GM21619 (cell line): ENCODE measurements around the gene GOLGA8J.
"Not testable (repeated sequence)": the region's sequence is repeated elsewhere in the genome, so short reads cannot be mapped to it uniquely, and the experiment has no call there.

Experiments used
- ATAC-seq: cut with Tn5 transposase; IDR thresholded peaks from one replicate; pipeline ENCODE4 v1.9.1; 2021; ENCODE audit not compliant: unreplicated experiment

Gene GOLGA8J

DNA sequence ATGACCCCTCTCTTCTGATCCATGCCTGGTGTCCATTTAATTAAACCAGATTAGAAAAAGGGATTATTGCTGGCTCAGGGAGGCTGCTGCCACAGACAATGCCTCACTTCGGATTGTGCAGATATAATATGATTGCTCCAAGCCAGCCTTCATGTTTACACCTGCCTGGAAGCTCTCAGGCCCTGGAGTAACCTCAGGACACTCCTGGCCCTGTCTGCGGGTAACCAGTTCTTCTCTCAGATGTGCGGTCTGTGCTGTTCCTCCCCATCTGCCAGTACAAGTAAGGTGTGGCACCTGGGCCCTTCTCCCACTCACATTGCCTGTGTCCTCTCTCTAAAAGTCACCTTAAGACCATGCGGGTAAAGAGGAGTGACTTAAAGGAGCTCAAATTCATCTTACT lies 8.8 kb upstream of the GOLGA8J start:
- no peak for ATAC-seq

DNA sequence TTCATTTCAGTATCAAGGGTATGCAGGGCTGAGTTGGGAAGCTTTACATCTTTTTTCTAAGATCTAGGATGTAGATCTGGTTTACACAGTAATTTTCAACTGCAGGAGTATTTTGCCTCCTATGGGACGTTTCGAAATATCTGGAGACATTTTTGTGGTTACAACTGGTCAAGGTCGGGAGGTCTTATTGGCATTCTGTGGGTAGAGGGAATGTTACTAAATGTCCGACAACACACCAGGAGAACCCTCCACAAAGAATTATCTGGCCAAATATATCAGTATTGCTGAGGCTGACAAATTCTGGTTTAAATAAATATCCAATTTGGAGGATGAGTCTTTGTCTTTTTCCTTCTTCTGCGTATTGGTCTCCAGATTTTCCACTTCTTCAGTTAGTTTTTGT lies 1.9 kb upstream of the GOLGA8J start:
- not testable (repeated sequence) for ATAC-seq

DNA sequence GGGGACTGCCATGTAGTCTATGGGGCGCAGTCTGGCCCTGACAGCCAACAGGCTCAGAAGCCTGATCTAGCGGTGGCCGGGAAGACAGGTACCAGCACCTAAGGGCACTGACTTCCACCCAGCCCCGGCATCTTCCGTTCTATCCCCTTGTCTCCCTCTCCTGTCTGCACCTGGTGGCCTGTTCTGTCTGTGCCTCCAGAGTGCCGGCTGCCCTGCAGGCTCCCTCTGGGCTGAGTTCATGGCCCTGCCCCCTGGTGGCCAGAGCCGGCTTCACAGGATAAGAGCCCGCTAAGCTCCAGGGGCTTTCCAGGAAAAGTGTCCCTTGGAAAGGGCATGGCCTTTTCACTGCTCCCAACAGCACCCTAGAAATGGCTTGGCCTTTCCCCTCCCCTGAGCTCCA lies 15.1 kb downstream of the GOLGA8J start:
- not testable (repeated sequence) for ATAC-seq

- not testable (repeated sequence) for ATAC-seq
These were observed 20.1 kb downstream of the GOLGA8J start for GRCh38 chr15:30102890-30103289.

DNA sequence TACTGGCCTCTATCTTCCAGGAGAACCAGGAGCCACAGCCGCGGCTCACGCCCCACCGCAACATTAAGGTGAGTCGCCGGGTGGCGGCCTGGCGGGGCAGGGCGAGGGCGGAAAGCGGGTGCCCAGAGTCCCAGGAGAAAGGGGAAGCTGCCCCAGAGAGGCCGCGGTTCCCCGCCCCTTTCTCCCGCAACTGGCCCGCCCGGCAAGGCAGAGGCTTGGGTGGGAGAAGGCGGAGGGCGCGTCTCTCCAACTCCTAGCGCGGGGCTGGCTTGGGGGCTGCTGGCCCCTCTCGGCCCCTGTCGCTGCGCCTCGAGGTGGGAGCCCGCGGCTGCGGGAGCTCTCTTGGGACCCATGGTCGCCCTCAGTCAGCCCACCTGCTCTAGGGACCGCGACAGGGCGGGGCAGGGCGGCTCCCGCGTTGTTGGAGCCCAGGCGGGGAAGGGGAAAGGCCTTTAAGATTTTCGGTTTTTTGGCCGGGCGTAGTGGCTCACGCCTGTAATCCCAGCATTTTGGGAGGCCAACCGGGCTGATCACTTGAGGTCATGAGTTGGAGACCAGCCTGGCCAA lies 21.3 kb downstream of the GOLGA8J start:
- ATAC-seq, result not testable (repeated sequence)

DNA sequence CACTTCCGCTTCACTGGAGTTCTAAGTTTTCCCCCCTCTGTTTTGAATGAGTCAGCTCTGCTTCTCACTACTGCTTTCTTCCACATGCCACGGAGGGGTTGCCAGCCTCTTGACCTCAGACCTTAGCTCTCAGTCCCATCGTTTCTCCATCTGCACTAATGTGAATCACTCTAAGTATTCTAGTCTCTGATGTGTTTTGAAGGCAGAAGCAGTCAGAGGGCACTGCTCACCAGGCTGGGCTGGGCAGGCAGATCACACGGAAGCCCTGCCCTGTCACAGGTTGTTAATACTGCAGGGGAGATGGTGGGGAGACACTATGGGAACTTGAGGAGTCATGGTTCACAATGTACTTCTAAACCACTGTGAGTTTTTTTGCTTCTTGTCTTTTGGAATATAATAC lies 27.8 kb downstream of the GOLGA8J start:
- ATAC-seq, result not testable (repeated sequence)

DNA sequence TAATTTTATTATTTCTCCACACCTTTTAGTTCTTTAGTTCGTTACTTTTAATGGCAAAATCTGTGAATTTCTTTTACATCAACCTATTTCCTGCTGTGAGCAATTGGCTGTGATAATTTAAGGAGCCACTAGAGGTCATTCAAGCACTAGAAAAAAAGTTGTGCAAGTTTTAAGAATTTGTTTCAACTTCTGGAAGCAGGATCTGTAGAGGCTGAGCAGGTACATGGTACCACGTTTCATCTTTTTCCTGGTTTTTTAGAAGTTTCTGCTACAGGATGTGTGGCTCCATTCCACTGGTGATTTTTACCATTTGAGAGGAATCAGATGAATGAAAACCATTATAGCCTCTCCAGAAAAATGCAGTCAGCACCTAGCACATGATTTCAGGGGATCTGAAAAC lies 47.3 kb downstream of the GOLGA8J start:
- not testable (repeated sequence) for ATAC-seq

- not testable (repeated sequence) for ATAC-seq
These were observed 52.0 kb downstream of the GOLGA8J start, which contains the start of gene GOLGA8T for GRCh38 chr15:30134751-30135150. GOLGA8T (plus strand) TSS chr15:30135051; CDS start chr15:30135149, 98 bp downstream.
